HG02763 (cell line): Measurements from ENCODE around the gene TBC1D24.
A peak's percentile ranks its signal among the peaks of the same experiment; 100 is the strongest.

Source experiments
- ATAC-seq: cut with Tn5 transposase; IDR thresholded peaks from one replicate; pipeline ENCODE4 v1.9.1; 2021; ENCODE audit warnings: mild to moderate bottlenecking, moderate library complexity; ENCODE audit not compliant: unreplicated experiment

Gene TBC1D24

GRCh38 chr16:2497695-2498484 is 23.0 kb downstream of the TBC1D24 start:
- no peak for ATAC-seq

GRCh38 chr16:2498531-2499253 is 23.8 kb downstream of the TBC1D24 start:
- no peak for ATAC-seq

- ATAC-seq: no peak
Measured at GRCh38 chr16:2499454-2499853, 24.5 kb downstream of the TBC1D24 start.

GRCh38 chr16:2499890-2500429 is 25.0 kb downstream of the TBC1D24 start:
- no peak for ATAC-seq

- ATAC-seq: no peak
Measured at GRCh38 chr16:2500430-2500917, 25.5 kb downstream of the TBC1D24 start.

GRCh38 chr16:2500918-2501750 is 26.2 kb downstream of the TBC1D24 start:
- peak; percentile 63 for ATAC-seq

- ATAC-seq: no peak
Measured at GRCh38 chr16:2501946-2502895, 27.3 kb downstream of the TBC1D24 start.

- ATAC-seq: no peak
Measured at GRCh38 chr16:2505695-2506094, 30.8 kb downstream of the TBC1D24 start.

GRCh38 chr16:2507052-2507659 is 32.2 kb downstream of the TBC1D24 start:
- no peak for ATAC-seq

GRCh38 chr16:2507665-2508064 is 32.7 kb downstream of the TBC1D24 start:
- no peak for ATAC-seq

- ATAC-seq: no peak
Measured at GRCh38 chr16:2508722-2509400, 33.9 kb downstream of the TBC1D24 start.

GRCh38 chr16:2511128-2511800 is 36.3 kb downstream of the TBC1D24 start:
- ATAC-seq: no peak

GRCh38 chr16:2511996-2512734 is 37.2 kb downstream of the TBC1D24 start:
- ATAC-seq: no peak

- ATAC-seq: no peak
Measured at GRCh38 chr16:2512735-2513404, 37.9 kb downstream of the TBC1D24 start.

- ATAC-seq: peak; percentile 67
Measured at GRCh38 chr16:2513405-2514332, 38.7 kb downstream of the TBC1D24 start, which contains the start of gene ATP6V0C. TSS of gene ATP6V0C (plus strand) at chr16:2513952. CDS start at chr16:2514104, 152 bp downstream.
